GM21619 (cell line): Measurements from ENCODE around the gene ZMIZ1.
"Not testable (repeated sequence)": the region's sequence is repeated elsewhere in the genome, so short reads cannot be mapped to it uniquely, and the experiment has no call there.

Source experiments
- ATAC-seq: cut with Tn5 transposase; IDR thresholded peaks from one replicate; pipeline ENCODE4 v1.9.1; 2021; ENCODE audit not compliant: unreplicated experiment

The ZMIZ1 gene

DNA sequence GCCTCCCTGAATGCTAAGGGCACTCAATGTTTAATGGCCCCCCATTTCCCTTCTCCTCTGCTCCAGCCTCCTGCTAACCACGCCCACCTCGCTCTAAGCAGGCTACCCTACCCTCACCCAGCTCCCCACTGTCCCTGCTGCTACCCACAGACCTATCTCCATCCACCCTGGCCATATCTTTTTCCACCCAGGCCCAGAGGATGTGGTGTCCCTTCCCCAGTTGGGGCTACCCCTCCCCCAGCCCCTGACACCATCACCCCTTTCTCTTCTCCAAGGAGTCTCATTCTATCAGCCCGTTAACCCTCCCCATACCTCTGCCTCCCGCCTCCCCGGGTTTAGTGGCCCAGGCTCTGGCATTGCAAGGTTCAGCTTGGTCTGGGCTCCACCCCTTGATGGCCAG lies 249.6 kb downstream of the ZMIZ1 start:
- ATAC-seq = no peak

GRCh38 chr10:79319115-79319771 lies 250.5 kb downstream of the ZMIZ1 start:
- no peak for ATAC-seq

DNA sequence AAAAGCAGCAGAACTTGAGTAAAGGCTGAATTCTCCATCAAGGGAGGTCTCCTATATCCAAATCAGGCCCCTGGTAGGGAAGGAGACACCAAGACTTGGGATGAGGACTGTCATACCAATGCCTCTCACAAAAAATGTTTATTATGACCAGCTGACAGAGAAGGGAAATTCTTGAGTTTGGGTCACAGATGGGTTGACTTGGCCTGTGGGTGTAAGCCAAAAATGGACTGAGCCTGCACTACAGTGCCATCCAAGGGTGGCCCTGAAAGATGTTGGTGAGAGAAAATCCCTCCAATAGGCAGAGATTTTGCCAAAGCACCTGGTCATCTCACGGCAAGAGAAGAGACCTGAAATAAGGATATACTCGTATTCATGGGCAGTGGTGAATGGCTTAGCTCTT lies 251.6 kb downstream of the ZMIZ1 start:
- ATAC-seq = no peak

GRCh38 chr10:79320820-79321493 lies 252.2 kb downstream of the ZMIZ1 start:
- no peak for ATAC-seq

DNA sequence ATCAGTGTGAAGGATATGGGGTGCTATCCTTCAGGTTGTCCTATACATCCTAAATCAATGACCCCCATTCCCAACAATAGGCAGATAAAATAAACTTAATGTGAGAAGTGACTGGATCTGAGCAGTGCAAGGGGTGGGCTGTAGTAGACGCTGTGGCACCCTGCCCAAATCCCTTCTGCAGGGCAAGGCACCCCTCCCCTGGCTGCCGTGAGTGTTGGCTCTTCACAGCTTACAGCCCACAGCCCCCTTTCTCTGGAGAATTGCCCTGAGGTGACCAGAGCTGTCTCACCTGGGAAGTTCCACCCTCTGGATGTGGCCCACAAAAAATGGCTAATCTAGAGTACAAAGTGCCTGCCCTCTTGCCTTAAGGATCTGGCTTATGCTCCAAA lies 252.7 kb downstream of the ZMIZ1 start:
- ATAC-seq = no peak

GRCh38 chr10:79321951-79322350 lies 253.2 kb downstream of the ZMIZ1 start:
- no peak for ATAC-seq

GRCh38 chr10:79322616-79323543 lies 254.1 kb downstream of the ZMIZ1 start:
- peak; percentile 52 for ATAC-seq

GRCh38 chr10:79323602-79324001 lies 254.8 kb downstream of the ZMIZ1 start:
- no peak for ATAC-seq

DNA sequence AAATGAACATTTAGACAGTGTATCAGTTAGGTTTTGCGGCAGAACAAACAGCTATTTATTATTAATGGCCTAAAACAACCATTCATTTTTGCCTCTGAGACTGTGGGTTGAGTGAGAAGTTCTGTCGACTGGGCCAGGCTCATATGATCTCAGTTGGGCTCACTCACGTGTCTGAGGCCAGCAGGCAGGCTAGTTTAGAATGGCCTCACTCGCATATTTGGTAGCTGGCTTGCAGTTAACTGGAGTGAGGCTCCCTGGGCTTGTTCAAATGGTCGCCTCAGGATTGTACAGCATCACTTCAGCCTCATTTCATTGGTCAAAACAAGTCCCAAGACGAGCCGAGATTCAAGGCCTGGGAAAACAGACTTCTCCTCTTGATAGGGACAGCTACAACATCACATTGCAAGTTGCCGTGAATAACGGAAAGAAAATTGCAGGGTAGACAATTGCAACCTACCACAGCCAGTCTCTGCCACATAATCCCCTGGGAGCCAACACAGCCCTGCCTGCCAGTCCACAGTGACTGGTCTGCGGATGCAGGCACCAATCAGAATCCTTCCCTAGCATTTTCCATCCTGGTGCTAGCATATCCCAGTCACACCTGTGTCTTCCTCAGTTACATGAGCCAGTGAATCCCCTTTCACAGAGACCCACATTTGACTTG lies 255.4 kb downstream of the ZMIZ1 start:
- no peak for ATAC-seq

- ATAC-seq = no peak
Observed at GRCh38 chr10:79326361-79327089, 257.8 kb downstream of the ZMIZ1 start.

- ATAC-seq = peak; percentile 31
Observed at GRCh38 chr10:79327090-79327457, 258.3 kb downstream of the ZMIZ1 start.

DNA sequence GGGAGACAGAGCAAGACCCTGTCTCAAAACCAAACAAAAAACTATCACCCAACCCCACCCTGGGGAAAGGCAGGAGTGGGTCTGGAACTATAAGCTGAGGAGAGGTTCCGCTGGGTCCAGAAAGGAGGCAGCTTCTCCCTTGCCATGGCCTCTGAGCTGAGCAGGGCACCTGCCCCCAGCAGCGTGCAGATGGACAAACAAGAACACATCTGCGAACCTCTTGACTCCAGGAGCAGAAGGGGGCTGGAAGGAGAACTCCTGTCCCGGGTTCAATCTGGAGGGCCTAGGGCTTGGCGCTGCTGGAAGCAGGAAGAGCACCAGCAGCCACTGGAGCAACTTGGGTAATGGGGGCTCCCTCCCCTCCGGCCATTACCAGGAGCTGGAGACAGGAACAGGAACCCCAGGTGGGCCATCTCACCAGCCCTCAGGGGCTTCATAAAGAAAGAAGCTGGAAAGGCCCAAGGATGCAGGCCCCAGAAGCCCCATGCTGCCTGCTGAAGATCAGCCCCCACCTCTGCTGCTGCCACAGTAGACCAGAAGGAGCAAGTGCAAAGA lies 259.5 kb downstream of the ZMIZ1 start:
- no peak for ATAC-seq

DNA sequence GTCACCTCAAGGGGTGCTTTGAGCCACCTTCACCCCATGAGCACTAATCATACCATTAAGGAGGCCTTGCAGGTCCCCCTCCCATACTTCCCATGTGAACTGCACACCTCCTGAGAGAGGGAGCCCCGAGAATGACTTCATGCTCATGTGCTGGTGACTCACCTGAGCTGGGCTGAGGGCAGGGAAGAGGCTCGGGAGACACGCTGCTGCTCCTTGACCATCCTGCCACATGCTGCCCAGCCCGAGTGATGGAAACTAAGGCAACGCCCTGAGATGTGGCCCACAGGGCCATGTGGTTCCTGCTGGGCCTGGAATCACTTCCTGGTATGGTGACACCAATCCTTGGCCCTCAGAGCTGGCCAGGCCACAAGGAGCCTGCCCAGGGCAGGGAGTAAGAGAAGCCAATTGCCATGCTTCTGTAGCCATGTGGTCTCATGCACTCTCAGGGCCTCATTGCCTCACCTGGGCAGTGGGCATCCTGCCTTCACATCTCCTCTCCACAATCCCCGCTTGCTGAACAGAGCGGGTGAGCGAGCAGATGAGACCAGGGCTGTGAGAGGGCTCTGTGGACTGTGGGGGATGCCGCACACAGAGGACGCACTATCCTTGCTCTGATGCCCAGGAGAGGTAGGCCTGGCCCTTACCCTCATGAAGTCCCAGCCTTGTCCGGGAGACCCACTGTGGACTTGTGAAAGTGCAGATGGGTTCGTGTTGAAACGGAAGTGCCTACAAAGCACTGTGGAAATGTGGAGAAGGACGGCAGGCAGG lies 260.2 kb downstream of the ZMIZ1 start:
- no peak for ATAC-seq

DNA sequence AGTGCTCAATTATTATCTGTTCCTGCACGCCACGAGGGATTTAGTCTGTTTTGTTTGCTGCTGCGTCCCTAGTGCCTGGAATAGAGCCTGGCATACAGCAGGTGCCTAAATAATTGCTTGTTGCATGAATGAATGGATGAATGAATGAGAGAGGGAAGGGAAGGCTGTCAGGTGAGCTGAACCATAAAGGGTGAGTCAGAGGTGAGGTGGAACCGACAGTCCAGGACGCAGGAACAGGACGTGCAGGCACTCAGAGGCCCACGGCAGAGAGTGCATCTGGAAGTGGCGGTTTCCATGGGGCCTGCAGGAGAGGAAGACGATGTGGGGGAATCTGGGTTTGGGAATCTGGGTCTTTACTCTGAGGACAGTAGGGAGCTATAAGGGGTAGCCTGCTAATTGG lies 260.8 kb downstream of the ZMIZ1 start:
- ATAC-seq = no peak

DNA sequence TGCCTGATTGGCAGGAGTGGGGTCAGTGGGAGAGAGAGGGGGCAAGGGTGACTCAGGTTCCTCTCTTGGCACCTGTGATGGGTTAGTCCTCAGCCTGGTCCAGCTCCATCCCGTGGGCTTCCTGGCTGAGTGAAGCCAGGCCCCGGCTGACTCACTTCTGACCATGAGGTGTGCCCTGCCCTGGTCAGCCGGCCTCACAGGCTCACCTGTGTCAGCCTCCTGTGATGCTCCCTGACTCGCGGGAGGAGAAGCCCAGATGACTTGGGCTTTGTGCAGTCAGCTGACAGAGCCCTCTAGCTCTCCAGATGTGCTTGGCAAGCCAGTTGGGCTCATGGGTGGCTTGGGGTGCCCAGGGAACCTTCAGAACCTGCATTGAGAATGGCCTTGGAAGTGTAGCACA lies 262.5 kb downstream of the ZMIZ1 start:
- ATAC-seq = peak; percentile 5

- ATAC-seq = peak; percentile 85
Observed at GRCh38 chr10:79331709-79332108, 262.9 kb downstream of the ZMIZ1 start.

DNA sequence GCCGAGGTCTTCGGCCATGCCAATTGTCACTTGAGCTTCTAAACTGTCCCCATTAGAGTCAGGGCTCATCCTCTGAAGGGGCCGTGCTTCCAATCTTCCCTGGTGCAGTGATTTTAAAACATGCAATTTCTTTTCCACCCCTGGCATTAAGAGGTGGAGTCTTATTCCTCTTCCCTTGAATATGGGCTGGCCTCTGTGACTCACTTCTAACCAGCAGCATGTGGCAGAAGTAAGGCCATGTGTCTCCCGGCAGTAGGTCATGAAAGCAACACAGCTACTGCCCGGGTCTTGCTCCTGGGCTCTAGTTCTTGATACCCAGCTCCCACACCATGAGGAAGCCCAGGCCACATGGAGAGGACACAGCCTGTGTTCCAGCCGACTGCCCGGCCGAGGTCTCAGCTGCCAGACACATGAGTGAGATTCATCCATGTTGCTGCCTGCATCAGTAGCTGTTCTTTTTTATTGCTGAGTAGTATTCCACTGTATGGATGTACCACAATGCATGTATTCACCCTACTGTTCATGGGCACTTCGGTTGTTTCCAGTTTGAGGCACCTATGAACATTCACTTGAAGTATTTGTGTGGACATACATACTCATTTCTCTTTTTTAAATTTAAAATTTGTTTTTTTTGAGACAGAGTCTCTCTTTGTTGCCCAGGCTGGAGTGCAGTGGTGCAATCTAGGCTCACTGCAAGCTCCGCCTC lies 264.0 kb downstream of the ZMIZ1 start:
- ATAC-seq = not testable (repeated sequence)

GRCh38 chr10:79333513-79333912 lies 264.7 kb downstream of the ZMIZ1 start:
- ATAC-seq = no peak

GRCh38 chr10:79334573-79334972 lies 265.8 kb downstream of the ZMIZ1 start:
- ATAC-seq = no peak
